Esophagus squamous epithelium (tissue), 5 donors: Measurements from ENCODE around the gene TMEM132D. TPM values are rescaled to one million over a fixed set of nuclear protein-coding genes. Genes with fewer than 3 reads are reported as not detected.

Experiments
- DNase-seq: peaks from one replicate; lab custom pipeline; 2025; lab: John Stamatoyannopoulos, UW
- H3K27ac ChIP-seq, 4 donors: fragments of 200-600 bp; sonication (generic); one replicate each; pipeline ENCODE4 v1.5.1; 2016 to 2019; ENCODE audit warnings: mild to moderate bottlenecking in 1 of 4
- H3K27me3 ChIP-seq, 4 donors: fragments of 200-600 bp; sonication (generic); 1 replicate in 3 of 4; 2 replicates in 1 of 4; pipeline versions ENCODE4 v1.5.1 to v1.6.0; 2017 to 2021; ENCODE audit warnings: antibody characterized with exemption in 1 of 4
- H3K36me3 ChIP-seq, 3 donors: fragments of 200-600 bp; sonication (generic); one replicate each; pipeline ENCODE4 v1.5.1; 2016 to 2019
- H3K4me1 ChIP-seq, 3 donors: fragments of 200-600 bp; sonication (generic); one replicate each; pipeline ENCODE4 v1.5.1; 2017 to 2019
- H3K4me3 ChIP-seq, 4 donors: fragments of 200-600 bp; sonication (generic); 1 replicate in 3 of 4; 2 replicates in 1 of 4; pipeline ENCODE4 v1.5.1; 2016 to 2019; ENCODE audit warnings: mild to moderate bottlenecking in 2 of 4, moderate library complexity in 1 of 4
- H3K9me3 ChIP-seq, 3 donors: fragments of 200-600 bp; sonication (generic); one replicate each; pipeline ENCODE4 v1.5.1; 2016 to 2019
- POLR2A ChIP-seq, 4 donors: fragments of 450-650 bp; IDR thresholded peaks; one replicate each; pipeline ENCODE4 v1.6.1; 2017; ENCODE audit warnings: antibody characterized with exemption in 4 of 4, mild to moderate bottlenecking in 4 of 4, moderate library complexity in 3 of 4
- WGBS, 2 donors: methylation state at CpG; one replicate each; pipeline ENCODE4 v1.1.5; 2018; 5-methylcytosine and 5-hydroxymethylcytosine counted together
- intact Hi-C: fragments of 100-400 bp; cut with DNase I; formaldehyde crosslinking; loops from one replicate; pipeline ENCODE4 v1.15.0; 2022
- total RNA-seq, 4 donors: library from RNA; depleted of rRNA; stranded (reverse); fragments of >200 nt; gene quantifications; one replicate each; pipeline ENCODE4 v1.1.0, GENCODE V29; 2016
- TF ChIP-seq, protein P1 (sequence below), 6 experiments: fragments of 450-650 bp in 4 of 6; fragments of 200-600 bp in 2 of 6; sonication (generic) in 2 of 6; IDR thresholded peaks; one replicate each; pipeline ENCODE4 v1.5.1; 2016 to 2019; ENCODE audit warnings: antibody characterized with exemption in 6 of 6, mild to moderate bottlenecking in 4 of 6, moderate library complexity in 4 of 6
- donor health status: DM: yes; HTN: yes; CAD: no.

Gene TMEM132D
- total RNA-seq, 4 donors from 2014 or later = not detected

DNA sequence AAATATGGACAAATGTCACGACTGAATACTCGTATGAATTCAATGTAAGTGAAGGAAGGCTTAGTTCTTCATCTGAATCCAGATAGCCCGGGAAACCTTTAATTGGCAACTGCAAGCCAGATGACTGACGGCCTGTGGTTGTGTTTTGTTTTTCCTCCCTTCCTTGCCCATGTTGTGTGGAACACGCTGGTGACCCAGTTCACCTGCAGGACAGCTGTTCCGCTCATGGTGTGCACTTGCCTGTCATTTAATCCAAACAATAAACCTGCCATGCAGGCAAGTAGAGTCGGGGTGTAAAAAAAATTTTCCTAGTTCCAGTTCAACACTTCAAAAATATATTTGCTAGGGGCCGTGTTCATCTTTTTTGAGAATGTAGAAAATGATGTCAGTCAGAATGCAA, 88.0 kb downstream of the TMEM132D start:
- 42 to 44% methylated on average over 8 of the region's 8 CpGs for WGBS, 2 donors
- Histone ChIP-seq H3K36me3 (no peaks in the 10 kb centered on the region), H3K4me1 (no peaks in the 10 kb centered on the region), H3K9me3 (no peaks in the 10 kb centered on the region), H3K4me3 (no peak overlapping the region), H3K27ac (no peak overlapping the region), H3K27me3 (no peaks in the 10 kb centered on the region)
- intact Hi-C loops = no loop called here
- no peak for DNase-seq
- no peak for TF ChIP-seq POLR2A (IDR thresholded peaks at IDR 0.05)
- TF ChIP-seq, protein P1, sequence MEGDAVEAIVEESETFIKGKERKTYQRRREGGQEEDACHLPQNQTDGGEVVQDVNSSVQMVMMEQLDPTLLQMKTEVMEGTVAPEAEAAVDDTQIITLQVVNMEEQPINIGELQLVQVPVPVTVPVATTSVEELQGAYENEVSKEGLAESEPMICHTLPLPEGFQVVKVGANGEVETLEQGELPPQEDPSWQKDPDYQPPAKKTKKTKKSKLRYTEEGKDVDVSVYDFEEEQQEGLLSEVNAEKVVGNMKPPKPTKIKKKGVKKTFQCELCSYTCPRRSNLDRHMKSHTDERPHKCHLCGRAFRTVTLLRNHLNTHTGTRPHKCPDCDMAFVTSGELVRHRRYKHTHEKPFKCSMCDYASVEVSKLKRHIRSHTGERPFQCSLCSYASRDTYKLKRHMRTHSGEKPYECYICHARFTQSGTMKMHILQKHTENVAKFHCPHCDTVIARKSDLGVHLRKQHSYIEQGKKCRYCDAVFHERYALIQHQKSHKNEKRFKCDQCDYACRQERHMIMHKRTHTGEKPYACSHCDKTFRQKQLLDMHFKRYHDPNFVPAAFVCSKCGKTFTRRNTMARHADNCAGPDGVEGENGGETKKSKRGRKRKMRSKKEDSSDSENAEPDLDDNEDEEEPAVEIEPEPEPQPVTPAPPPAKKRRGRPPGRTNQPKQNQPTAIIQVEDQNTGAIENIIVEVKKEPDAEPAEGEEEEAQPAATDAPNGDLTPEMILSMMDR (IDR thresholded peaks at IDR 0.05) = no peak

DNA sequence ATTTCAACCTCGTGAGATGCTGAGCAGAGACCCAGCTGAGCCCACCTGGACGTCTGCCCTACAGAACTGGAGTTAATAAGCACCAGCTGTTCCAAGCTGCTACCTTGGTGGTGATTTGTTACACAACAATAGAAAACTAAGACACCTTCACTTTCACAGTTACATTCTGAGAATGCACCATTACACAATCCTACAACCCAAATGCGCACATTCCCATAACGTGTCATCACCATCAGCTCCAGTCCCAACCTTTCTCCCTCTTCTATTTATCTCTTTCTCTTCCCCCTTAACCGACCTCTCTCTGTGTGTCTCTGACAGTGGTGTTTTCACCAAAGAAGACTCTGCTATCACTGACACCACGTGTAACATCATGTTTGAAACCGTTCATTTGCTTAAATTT, 91.9 kb downstream of the TMEM132D start:
- Histone ChIP-seq H3K4me1 (no peaks in the 10 kb centered on the region), H3K36me3 (no peaks in the 10 kb centered on the region), H3K4me3 (no peak overlapping the region), H3K27ac (no peak overlapping the region), H3K27me3 (no peaks in the 10 kb centered on the region), H3K9me3 (no peaks in the 10 kb centered on the region)
- DNase-seq = no peak
- intact Hi-C loops = no loop called here
- TF ChIP-seq POLR2A (IDR thresholded peaks at IDR 0.05) = no peak
- TF ChIP-seq, protein P1 (IDR thresholded peaks at IDR 0.05) = no peak
- WGBS, 2 donors = 61 to 62% methylated on average over 7 of the region's 7 CpGs

DNA sequence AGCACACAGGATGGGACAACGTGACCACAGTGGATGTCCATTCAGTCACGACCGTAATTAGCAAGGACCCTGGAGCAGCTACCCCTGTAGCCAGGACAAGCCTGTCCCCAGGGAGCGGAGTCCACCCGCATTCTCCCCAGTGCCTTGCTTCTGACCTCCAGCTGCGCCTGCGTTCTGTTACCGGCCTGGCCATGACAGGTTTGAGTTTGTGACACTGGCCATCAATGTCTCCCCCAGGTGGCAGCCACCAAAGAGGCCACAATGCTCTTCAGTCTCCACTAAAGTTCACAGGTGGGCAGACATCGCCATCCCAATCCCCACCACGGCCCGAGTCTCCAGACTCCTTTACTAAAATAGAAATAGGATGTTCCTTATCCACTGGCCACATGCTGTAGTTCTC, 96.7 kb downstream of the TMEM132D start:
- no peak for DNase-seq
- WGBS, 2 donors = 73 to 76% methylated on average over 8 to 11 of the region's 11 CpGs
- H3K4me1 ChIP-seq = no peaks in the 10 kb centered on the region

DNA sequence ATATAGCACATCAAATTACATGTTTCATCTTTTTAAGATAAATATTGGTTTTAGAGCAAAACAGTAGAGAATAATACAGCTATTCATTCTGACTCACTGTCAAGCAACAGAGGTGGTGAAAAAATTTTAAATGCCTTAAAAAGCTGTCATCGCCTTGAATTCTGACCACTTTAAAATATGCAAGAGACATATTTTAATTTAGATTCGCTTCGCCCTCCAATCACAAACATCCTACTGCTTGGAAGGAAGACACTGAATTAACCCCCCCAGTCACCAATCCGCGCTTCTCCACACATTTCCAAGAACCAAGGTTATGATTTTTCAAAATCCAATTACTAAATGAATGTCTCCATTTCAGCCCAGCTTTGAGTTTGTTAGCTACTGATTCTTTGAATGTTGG, 112.4 kb downstream of the TMEM132D start:
- Histone ChIP-seq H3K27ac (no peak overlapping the region), H3K36me3 (no peaks in the 10 kb centered on the region)

More for the DNA sequence above, 96.7 kb downstream of the TMEM132D start:
- intact Hi-C loops = no loop called here
- Histone ChIP-seq H3K4me3 (no peak overlapping the region), H3K36me3 (no peaks in the 10 kb centered on the region), H3K27ac (no peak overlapping the region), H3K27me3 (no peaks in the 10 kb centered on the region), H3K9me3 (no peaks in the 10 kb centered on the region)
- TF ChIP-seq POLR2A (IDR thresholded peaks at IDR 0.05) = no peak
- TF ChIP-seq, protein P1 (IDR thresholded peaks at IDR 0.05) = no peak

DNA sequence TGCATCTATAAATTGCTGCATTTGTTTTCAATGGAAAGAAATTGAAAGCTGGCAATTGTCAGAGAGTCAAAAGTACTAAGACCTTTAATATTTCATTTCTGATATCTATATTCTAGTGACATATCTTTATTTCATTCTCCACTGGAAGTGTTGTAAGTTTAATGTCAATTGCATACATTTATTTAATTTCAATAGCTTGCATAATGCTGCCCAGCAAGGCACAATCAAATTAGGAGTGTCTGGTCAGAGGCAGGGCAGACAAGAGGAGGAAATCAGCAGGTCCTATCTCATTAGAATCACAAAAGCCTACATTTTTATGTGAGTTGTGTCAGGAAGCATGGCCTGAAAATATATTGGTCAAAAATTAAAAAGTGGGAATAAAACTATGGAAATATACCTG, 112.9 kb downstream of the TMEM132D start:
- no peaks in the 10 kb centered on the region for H3K4me1 ChIP-seq
- intact Hi-C loops = no loop called here
- H3K4me3 ChIP-seq = no peak overlapping the region
- H3K27me3 ChIP-seq = no peaks in the 10 kb centered on the region
- no peak for TF ChIP-seq POLR2A (IDR thresholded peaks at IDR 0.05)
- TF ChIP-seq, protein P1 (IDR thresholded peaks at IDR 0.05) = no peak
- peaks cover 0 to 4% (median 0%) of the 10 kb centered on the region in 3 donors for H3K9me3 ChIP-seq
- no peaks in the 10 kb centered on the region for H3K36me3 ChIP-seq
- no peak for DNase-seq
- no peak overlapping the region for H3K27ac ChIP-seq

More for the DNA sequence above, 112.4 kb downstream of the TMEM132D start:
- no peaks in the 10 kb centered on the region for H3K4me1 ChIP-seq
- no peaks in the 10 kb centered on the region for H3K9me3 ChIP-seq
- H3K4me3 ChIP-seq = no peak overlapping the region
- DNase-seq = no peak
- WGBS, 2 donors = 70% methylated on average over 5 of the region's 5 CpGs
- intact Hi-C loops = no loop called here
- H3K27me3 ChIP-seq = no peaks in the 10 kb centered on the region
- TF ChIP-seq, protein P1 (IDR thresholded peaks at IDR 0.05) = no peak
- no peak for TF ChIP-seq POLR2A (IDR thresholded peaks at IDR 0.05)
